HUES6 (cell line): ENCODE measurements around the gene LUC7L3.

Experiments used
- H3K27ac ChIP-seq: 2 replicates; pipeline ENCODE4 v1.7.0; 2013; ENCODE audit warnings: low read depth, mild to moderate bottlenecking, low read length, inconsistent platforms
- H3K27me3 ChIP-seq: 2 replicates; pipeline ENCODE4 v1.6.1; 2013; ENCODE audit warnings: low read length; ENCODE audit not compliant: control insufficient read depth, insufficient read depth
- H3K36me3 ChIP-seq: 2 replicates; pipeline ENCODE4 v1.6.1; 2013; ENCODE audit warnings: low read length; ENCODE audit not compliant: control insufficient read depth, insufficient read depth
- H3K4me1 ChIP-seq: 2 replicates; pipeline ENCODE4 v1.6.1; 2013; ENCODE audit warnings: low read length; ENCODE audit not compliant: control insufficient read depth, insufficient read depth
- H3K4me3 ChIP-seq: 2 replicates; pipeline ENCODE4 v1.5.1; 2013; ENCODE audit warnings: low read depth, low read length
- H3K9ac ChIP-seq: one replicate; pipeline ENCODE4 v1.6.1; 2013; ENCODE audit warnings: mild to moderate bottlenecking, low read length
- H3K9me3 ChIP-seq: 2 replicates; pipeline ENCODE4 v1.6.1; 2013; ENCODE audit warnings: low read depth, low read length; ENCODE audit not compliant: control insufficient read depth, insufficient read depth

The LUC7L3 gene

DNA sequence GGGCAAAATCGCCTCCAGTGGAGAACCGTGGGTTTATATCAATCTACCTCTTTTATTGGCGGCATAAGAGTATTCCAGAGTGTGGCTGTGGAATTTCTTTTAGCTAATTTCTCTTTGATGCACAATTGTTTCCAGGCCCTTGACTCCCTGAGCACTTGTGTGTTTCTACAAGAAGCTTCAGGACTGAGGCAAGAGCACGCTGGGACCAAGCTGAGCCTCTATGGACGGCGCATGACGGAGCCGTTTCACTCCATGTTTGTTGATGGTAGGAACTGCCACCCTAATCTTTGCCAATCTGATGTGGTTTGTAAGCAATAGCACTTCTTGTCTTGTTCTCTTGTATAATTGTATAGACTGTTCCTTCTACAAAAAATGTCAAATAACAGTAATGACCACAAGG, 59.1 kb downstream of the LUC7L3 start:
- Histone ChIP-seq H3K9me3 (no peaks in the 10 kb centered on the region), H3K27me3 (no peaks in the 10 kb centered on the region), H3K36me3 (no peaks in the 10 kb centered on the region), H3K9ac (no peak overlapping the region), H3K4me3 (no peak overlapping the region), H3K4me1 (no peaks in the 10 kb centered on the region), H3K27ac (no peak overlapping the region)

DNA sequence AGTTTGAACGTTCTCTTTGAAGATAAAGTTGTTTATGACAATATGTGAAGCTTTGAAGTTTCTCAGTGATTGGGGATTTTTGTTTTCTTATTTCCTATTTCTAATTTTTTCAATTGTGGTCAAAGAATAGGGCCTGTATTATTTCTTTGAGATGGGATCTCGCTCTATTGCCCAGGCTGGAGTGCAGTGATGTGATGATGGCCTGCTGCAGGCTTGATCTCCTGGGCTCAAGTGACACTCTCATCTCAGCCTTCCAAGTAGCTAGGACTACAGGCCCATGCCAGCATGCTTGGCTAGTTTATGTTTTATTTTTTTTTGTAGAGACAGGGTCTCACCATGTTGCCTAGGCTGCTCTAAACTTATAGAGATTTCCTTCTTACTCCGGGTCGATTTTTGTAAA, 59.6 kb downstream of the LUC7L3 start:
- Histone ChIP-seq H3K4me3 (no peak overlapping the region), H3K27me3 (no peaks in the 10 kb centered on the region), H3K36me3 (no peaks in the 10 kb centered on the region)

DNA sequence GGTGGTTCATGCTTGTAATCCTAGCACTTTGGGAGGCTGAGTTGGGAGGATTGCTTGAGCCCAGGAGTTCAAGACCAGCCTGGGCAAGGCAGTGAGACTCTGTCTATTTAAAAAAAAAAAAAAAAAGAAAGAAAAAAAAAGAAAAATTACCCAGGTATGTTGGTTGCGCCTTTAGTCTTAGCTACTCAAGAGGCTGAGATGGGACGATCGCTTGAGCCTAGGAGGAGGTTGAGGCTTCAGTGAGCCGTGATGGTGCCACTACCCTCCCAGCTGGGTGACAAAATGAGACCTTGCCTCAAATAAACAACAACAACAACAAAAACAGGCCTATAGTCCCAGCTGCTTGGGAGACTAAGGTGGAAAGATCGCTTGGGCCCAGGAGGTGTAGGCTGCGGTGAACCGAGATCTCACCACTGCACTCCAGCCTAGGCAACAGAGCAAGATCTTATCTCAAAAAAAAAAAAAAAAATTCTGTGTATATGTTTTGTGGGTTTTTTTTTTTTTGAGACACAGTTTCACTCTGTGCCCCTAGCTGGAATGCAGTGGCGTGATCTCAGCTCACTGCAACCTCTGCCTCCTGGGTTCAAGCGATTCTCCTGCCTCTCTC, 60.4 kb downstream of the LUC7L3 start:
- Histone ChIP-seq H3K4me1 (no peaks in the 10 kb centered on the region), H3K9me3 (no peaks in the 10 kb centered on the region), H3K36me3 (no peaks in the 10 kb centered on the region), H3K4me3 (no peak overlapping the region), H3K27me3 (no peaks in the 10 kb centered on the region), H3K9ac (no peak overlapping the region), H3K27ac (no peak overlapping the region)

More for the DNA sequence above, 59.6 kb downstream of the LUC7L3 start:
- H3K9ac ChIP-seq = no peak overlapping the region
- no peaks in the 10 kb centered on the region for H3K4me1 ChIP-seq
- no peak overlapping the region for H3K27ac ChIP-seq
- no peaks in the 10 kb centered on the region for H3K9me3 ChIP-seq

DNA sequence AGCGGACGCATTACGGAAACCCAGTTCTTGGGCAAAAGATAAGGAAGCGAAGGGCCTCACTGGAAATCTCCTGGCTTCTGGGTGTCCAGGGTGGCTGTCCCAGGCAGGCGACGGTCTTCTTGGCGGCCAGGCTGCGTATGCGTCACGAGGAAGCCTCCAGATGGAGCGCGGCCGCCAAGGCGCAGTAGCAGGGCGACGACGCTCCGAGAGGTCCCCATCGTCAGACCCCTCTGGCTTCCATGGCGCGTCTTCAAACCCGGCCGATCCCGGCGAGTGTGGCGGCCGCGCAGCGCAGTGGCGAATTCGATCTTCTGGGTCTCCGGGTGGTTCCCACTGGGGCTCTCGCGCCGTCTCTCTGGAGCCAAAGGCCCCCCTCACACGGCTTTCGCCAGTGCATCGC, 61.8 kb downstream of the LUC7L3 start:
- Histone ChIP-seq H3K27me3 (no peaks in the 10 kb centered on the region), H3K4me1 (no peaks in the 10 kb centered on the region), H3K9me3 (no peaks in the 10 kb centered on the region), H3K27ac (no peak overlapping the region), H3K9ac (no peak overlapping the region), H3K4me3 (no peak overlapping the region), H3K36me3 (no peaks in the 10 kb centered on the region)

DNA sequence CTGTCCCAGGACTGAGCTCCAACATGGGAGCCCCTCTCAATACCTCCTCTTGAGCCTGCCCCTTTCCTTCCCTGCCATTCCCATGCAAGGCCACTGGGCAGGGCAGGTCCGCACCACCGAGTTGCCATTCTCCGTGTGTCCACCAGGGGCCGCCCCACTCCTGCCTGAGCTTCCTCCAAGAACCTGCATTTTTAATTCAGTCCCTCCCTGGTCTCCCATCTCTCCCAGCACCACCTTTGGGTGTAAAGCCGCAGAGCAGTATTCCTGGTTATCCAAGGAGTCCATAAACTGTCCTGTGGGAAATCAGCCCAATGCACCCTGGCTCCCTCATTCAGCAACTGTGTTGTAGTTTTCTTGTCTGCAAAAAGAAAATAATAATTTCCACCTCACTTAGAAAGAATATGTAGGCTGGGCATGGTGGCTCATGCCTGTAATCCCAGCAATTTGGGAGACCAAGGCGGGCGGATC, 63.8 kb downstream of the LUC7L3 start:
- Histone ChIP-seq H3K4me3 (no peak overlapping the region), H3K27me3 (no peaks in the 10 kb centered on the region), H3K4me1 (no peaks in the 10 kb centered on the region), H3K9ac (no peak overlapping the region), H3K36me3 (no peaks in the 10 kb centered on the region), H3K27ac (no peak overlapping the region), H3K9me3 (no peaks in the 10 kb centered on the region)

DNA sequence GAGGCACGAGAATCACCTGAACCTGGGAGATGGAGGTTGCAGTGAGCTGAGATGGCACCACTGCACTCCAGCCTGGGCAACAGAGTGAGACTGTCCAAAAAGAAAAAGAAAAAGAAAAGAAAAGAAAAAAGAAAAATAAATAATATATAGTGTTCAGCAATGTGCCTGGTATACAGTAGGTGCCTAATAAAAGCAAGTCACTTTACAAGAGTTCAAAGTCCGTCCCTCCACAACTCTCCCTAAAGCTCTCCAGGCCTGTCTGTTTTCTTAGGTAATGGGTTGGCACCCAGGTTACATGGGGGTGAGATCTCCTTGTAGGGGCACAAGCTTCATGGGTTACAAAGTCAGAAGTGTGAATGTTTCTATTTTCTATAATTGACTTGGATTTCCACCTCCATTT, 64.5 kb downstream of the LUC7L3 start:
- no peaks in the 10 kb centered on the region for H3K9me3 ChIP-seq
- H3K36me3 ChIP-seq = no peaks in the 10 kb centered on the region
- H3K9ac ChIP-seq = no peak overlapping the region
- H3K27me3 ChIP-seq = no peaks in the 10 kb centered on the region
- no peak overlapping the region for H3K27ac ChIP-seq
- no peak overlapping the region for H3K4me3 ChIP-seq
- no peaks in the 10 kb centered on the region for H3K4me1 ChIP-seq

DNA sequence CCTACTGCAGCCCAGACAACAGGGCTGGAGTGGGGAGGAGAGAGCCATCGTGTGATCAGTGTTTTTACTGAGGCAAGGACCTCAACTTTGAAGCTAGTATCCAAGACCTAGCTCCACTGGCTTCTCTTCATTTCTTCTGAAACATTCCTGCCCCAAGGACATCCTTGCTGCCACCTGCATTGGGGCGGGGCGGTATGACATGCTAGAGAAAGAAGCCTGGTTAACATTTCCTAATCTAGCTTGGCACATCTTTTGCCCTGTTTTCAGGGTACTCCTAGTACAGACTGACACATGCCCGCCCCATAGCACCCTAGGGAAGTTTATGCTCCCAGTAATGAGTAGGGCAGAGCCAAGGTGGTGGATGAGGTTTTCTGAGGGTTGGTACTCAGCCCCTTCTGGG, 65.7 kb downstream of the LUC7L3 start:
- Histone ChIP-seq H3K9me3 (no peaks in the 10 kb centered on the region), H3K4me1 (0 out of 2 replicates have a peak, but pooled peaks cover under 1% of the 10 kb centered on the region), H3K4me3 (no peak overlapping the region), H3K9ac (no peak overlapping the region), H3K36me3 (no peaks in the 10 kb centered on the region), H3K27me3 (no peaks in the 10 kb centered on the region), H3K27ac (no peak overlapping the region)

DNA sequence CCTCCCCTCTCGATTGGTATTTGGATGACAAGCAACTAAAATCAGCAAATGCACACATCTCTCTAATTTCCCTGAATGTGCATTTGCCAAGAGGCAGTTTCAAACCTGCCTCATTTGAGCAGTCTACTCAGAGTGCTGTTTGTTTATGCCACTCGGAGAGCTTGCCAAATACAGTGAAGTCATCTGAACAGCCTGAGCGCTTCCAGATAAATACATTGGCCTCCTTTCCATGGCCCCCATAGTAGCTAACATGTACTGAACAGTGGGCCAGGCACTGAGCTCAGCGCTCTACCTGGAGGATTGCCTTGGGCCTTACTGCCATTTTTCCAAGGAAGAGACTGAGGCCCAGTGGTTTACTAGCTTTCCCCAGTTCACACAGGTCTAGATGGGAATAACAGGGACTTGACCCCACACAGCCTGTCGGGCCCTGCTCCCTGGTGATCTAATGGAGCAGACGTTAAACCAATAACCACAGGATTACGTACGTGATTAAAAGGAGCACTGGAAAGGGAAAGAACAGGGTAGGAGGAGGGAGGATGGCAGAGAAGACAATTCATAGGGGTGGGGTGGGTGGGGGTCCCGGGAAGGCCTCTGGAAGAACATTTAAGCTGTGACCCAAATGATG, 66.7 kb downstream of the LUC7L3 start:
- H3K27me3 ChIP-seq = no peaks in the 10 kb centered on the region
- no peak overlapping the region for H3K4me3 ChIP-seq
- no peaks in the 10 kb centered on the region for H3K9me3 ChIP-seq
- 0 out of 2 replicates have a peak, but pooled peaks cover 4% of the 10 kb centered on the region for H3K4me1 ChIP-seq
- H3K36me3 ChIP-seq = no peaks in the 10 kb centered on the region
- H3K27ac ChIP-seq = no peak overlapping the region
- H3K9ac ChIP-seq = no peak overlapping the region

DNA sequence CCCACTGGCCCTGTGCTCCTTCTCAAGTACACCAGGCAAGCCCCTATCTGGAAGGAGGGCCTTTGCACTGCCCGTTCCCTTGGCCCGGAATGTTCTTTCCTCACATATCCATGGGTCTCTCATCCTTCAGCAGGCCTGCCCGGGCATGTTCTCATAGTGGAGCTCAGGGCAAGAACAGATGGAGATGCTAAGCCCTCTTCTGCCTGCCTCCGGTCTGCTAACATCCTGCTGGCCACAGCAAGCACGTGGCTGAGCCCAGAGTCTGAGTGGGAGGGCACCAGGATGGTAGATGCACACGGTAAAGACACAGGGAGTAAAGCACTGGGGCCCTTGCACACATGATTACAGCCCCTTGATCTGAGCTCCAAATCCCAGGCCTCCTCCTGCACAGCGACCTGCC, 67.7 kb downstream of the LUC7L3 start:
- no peaks in the 10 kb centered on the region for H3K36me3 ChIP-seq
- 0 out of 2 replicates have a peak, but pooled peaks cover 4% of the 10 kb centered on the region for H3K4me1 ChIP-seq
- H3K27me3 ChIP-seq = no peaks in the 10 kb centered on the region
- no peak overlapping the region for H3K27ac ChIP-seq
- H3K4me3 ChIP-seq = no peak overlapping the region
- no peaks in the 10 kb centered on the region for H3K9me3 ChIP-seq
- H3K9ac ChIP-seq = no peak overlapping the region

DNA sequence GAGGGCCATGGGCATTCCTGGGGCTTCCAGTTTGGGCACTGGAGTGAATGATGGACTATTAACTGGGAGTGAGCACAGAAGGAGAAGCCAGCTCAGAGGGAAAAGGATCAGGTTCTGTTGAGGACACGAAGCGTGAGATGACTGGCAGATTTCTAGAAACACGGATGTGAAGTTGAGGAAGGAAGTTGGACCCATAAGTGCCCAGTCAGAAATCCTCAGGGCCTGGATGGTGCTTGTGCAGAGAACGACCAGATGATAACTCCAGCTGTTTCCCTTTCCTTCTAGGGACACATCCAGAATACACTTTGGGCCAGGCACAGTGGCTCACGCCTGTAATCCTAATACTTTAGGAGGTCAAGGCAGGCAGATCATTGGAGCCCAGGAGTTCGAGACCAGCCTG, 71.2 kb downstream of the LUC7L3 start:
- H3K4me1 ChIP-seq = 0 out of 2 replicates have a peak, but pooled peaks cover 4% of the 10 kb centered on the region
- H3K27ac ChIP-seq = no peak overlapping the region
- H3K27me3 ChIP-seq = no peaks in the 10 kb centered on the region
- H3K9me3 ChIP-seq = no peaks in the 10 kb centered on the region
- no peak overlapping the region for H3K4me3 ChIP-seq
- H3K9ac ChIP-seq = no peak overlapping the region
- H3K36me3 ChIP-seq = no peaks in the 10 kb centered on the region

DNA sequence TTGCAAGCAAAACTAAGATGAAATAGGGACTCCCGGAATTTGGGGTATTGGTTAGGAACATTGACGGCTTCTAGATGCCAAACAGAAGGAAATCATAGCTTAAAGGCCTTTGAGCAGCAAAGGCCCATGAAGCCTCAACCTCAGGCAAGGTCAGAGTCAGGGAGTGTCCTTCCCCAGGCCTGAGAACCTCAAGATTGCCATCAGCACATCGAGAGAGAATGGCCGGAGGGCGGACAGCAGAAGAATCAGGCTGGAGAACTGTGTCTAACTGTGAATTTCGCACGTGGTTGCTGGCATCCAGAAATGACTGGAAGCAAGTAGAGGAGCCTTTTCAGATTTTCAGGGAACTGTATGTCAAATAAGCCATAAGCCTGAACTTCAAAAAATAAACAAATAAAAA, 72.7 kb downstream of the LUC7L3 start:
- Histone ChIP-seq H3K4me3 (no peak overlapping the region), H3K27me3 (no peaks in the 10 kb centered on the region), H3K9me3 (no peaks in the 10 kb centered on the region), H3K36me3 (no peaks in the 10 kb centered on the region), H3K27ac (no peak overlapping the region), H3K9ac (no peak overlapping the region), H3K4me1 (peaks cover 4% of the 10 kb centered on the region; the same call in 1 of the 2 replicates)
